Hepatic stellate cell (primary cell): Measurements from ENCODE around the gene PMPCA.
"Not testable (repeated sequence)": the region's sequence is repeated elsewhere in the genome, so short reads cannot be mapped to it uniquely, and the experiment has no call there.

Experiments
- DNase-seq: peaks from one replicate; pipeline ENCODE4 v3.0.0; 2011; ENCODE audit warnings: low spot score

PMPCA gene

DNA sequence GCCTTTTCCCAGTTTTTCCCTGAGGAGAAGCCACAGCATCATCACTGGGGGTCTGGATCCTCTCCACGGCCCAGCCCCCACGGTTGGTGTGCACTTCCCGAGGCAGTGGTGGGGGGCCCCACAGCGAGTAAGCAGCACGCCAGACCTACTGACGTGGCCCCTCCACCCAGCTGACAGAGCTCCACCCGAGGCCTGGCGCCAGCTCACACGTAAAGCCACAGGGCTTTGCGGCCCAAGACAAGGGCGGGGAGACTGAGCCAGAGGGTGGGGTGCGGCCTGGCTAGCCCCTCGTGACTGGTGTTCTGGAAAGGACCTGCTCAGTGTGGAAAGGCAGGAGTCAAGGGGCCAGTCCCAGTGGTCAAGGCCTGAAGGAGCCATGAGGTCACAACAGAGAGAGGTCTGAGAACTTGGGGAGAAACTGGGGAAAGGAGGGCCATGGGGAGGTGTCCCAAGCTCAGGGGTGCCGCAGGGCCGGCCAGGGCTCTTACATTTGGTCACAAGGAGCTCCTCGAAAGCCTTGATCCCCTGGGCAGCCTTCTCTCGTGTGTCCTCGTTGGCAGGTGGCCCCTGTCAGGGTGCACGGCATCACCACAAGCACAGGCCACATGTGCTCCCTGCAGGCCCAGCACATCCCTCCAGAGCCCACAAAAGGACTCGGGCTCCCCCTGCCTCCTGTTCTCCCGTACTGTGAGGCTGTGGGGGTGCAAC is 16.0 kb upstream of the PMPCA start:
- no peak for DNase-seq

DNA sequence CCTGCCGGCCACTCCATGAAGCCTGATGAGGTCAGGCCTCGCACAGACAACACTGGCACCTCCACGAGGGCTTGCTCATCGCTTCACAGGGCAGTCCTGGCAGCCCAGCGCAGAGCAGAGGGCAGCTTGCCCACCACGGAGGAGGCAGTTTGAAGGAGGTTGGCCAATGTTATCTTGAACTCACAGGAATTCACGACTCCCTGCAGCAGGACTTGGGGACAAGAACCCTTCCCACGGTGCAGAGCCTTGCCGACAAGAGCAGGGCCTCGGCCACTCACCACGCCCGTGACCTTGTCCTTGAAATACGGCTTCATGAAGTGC is 15.5 kb upstream of the PMPCA start:
- no peak for DNase-seq

DNA sequence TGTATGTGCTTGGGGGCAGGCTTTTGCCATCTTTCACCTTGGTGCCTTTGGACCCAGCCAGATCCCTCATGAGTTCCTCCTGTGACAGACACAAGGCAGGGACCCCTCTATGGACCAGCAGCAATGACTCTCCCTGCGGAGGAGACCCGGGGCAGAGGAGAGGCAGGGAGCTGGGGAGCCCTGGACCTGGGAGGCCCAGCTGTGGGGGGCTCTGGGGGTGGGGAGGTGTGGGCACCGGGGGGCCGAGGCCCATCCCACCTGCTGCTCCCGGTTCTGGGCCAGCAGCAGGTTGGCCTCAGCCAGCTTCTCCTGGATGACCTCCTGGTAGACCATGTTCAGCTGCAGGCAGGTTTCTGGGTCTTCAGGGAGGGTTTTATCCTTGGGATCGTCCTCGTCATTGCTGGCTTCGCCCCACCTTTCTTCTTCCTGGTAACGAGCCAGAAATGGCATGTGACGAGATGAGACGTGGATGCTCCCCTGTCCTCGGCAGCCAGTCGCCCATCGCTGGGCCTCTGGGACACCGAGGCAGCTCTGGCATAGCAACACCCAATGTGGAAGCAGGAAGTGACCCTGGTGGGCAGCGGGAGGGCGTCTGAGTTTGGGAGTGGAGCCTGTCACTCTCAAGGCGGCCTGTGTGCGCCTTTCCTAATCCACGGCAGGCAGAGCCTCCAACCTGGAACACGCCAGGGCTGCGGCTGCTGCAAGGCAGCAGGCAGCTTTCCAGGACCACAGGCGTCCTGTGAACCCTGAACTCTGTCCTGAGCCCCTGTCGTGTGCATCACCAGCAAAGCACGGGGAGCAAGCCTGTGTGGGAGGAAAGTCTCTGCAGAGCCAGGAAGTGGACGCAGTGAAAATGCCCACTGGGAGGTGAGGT is 14.9 kb upstream of the PMPCA start:
- no peak for DNase-seq

DNA sequence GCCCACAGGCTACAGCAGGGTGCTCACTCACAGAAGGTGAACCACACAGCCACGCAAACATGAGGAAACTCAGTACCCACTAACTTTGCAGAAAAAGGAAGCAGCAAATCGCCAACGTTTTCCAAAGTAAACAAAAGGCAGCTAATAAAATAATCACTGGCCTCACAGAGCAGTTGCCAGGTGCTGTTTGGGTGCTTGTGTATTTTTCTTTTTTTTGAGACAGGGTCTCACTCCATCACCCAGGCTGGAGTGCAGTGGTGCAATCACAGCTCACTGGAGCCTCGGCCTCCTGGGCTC is 14.3 kb upstream of the PMPCA start:
- DNase-seq = no peak

DNA sequence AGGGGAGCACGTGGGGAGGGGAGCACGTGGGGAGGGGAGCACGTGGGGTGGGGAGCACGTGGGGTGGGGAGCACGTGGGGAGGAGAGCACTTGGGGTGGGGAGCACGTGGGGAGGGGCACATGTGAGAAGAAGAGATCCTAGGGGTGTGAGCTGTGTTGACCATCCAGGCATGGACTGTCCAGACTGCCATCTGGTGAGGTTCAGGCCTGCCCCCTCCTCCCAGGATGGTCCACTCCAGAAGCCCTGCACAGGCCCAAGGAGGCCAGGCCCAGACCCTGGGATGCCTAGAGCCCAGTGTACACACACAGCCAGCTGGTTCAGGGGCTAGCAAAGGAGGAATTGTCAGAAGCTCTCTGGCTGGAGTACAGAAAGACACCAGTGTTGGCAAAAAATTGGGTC is 12.8 kb upstream of the PMPCA start:
- DNase-seq = no peak

DNA sequence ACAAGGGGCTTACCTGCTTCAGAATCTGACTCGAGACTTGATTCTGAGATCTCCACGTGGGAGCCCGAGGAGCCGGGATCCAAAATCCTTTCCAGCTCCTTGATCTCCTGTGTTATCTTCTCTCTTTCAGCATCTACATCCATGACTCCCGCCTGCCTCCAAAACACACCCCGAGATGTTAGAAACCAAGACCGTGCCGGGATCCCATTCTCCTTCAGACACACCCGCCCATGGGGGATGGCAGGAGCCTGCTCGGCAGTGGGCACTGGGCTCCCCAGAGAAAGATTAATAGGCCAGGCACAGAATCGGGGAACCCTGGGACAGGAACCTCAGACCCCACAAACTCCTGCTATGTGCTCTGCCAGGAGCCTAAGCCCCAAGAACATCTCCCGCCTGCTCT is 12.2 kb upstream of the PMPCA start:
- no peak for DNase-seq

DNA sequence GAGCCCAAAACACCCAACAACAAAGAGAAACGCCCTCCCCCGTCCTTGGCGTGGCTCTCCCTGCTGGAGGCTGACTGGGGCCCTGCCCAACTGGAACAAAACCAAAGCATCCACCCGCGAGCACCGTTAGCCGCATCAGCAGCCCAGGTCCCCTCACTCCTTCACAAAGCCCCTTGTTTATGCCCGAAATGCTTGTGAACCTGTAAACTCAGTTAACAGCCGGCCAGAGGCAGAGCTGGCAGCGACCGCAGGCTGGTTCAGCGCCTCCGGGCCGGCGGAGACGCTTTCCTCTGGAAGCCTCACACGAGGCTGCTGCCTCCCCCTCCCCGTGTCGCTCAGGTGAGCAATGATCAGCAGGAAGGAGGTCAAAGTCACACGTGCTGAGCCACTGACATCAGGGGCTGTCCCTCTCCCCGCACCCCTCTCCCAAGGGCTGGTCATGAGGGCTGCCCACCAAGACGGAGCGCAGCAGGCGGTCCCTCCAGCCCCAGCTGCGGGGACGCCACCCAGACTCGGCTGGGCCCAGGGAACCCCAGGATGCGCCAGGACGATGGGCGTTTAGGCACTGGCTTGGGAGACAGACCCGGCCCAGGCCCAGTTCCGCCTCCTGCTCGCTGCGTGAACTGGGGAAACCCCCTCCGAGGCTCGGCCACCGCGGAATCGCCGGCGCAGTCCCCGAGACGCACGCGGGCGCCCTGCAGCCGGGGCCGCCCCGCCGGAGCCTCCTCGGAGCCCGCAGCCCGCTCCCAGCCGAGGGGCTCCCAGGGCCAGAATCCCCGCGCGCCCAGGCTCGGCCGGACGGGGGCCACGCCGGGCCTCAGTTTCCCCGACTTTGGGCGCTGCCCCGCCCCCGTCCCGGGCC is 11.1 kb upstream of the PMPCA start:
- peak; percentile 39 for DNase-seq

DNA sequence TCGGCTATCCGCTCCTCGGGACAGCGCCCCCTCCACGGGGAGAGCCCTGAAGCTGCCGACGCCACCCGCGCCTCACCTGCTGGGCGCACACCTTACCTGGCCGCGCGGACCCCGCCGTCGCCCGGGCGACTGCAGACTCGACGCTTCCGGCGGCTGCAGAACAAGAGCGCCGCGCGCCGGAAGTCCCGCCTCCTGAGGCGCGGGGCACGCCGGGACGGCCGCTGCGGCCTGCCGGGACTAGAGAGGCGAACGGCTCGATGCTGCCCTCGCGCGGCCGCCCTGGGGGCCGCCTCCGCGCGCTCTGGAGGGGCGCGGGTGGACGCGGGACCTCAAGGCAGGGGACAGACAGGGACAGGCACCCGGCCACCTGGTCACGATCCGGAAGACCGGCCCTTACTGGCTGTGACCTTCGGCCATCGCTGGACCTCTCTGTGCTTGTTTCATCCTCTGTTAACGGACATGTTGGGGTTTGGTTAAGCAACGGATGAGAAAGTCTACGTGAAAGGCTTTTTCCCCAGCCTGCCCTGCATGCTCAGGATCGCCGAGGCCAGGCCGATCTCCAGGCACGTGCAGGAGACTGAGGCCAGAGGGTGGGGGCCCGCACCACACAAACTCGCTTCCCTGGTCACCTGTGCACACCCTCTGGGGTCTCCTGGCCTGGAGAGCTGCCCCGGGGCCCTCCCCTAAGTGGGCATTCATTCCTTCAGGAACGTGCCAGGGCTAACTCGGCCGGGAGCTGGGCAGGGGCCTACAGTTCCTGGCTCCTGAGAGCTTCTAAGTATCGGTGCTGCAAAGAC is 10.2 kb upstream of the PMPCA start, which contains the start of gene SNAPC4:
SNAPC4 (minus strand) TSS at position 133 of the 797 bp plus-strand sequence. CDS start 1,742 bp downstream, outside the sequence.
- DNase-seq = peak; percentile 94

DNA sequence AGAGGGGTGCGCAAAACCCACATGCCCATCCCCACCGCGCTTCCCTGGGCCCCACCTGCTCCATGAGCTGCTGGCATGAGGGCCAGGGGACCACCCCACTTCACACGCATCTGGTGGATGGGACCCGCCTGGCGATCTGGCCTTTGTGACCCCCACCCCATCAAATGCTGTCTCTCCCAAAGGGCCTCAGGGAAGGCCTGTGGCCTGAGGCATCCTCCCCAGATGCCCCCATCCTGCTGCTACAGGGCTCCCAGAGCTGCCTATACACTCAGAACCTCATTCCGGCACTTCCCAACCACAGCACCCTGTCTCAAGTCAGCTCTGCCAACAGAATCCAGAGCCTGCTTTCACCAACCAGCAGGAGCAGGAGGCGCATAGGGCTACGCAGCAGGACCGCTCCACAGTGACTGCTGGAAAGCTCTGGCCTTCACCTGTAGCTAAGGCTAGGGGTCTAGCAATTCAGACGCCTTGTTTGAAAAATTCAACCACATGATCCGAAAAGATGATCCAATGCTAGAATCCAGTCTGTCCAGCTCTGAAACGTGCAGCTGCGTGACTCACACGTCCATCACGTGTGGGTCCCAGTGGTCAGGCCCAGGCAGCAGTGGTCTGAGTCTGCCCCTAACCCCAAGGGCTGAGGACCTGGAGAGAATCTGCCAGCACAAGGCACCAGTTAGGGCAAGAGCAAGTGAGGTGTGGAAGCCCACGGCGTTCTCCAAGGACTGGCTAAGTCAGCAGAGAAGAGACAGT is 9.1 kb upstream of the PMPCA start:
- no peak for DNase-seq

DNA sequence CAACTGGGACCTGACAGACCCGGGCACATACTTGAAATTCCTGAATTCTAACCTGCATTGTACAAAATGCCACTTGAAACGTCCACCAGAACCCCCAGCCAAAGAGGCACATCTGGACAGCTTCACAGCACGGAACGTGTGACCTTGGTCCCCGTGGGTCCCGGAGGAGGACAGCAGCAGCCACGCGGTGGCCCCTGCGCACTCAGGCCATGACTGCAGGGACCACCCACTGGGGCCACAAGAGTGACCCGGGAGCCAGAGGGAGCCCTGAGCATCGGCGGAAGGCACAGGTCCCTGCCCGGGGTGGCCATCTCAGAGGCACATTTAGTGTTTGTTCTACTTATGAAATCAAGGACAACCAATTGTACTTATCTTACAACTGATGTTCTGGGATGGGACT is 8.4 kb upstream of the PMPCA start:
- no peak for DNase-seq

DNA sequence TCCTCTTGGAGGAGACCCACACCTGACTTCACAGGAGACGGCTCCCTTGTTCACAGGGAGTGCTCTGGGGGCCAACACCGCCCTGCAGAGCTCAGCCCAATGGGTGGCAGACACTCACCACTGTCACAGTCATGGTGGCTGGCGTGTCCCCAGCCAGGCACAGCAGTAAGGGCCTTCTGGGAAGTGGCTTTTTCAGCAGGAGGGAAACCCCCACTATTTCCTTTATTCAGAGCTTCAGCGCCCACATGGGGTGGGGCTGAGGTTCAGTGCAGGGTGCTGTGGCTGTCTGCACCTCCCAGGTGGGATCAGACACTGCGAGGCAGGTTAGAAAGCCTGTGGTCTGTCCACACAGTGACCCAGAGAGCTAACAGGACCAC is 6.9 kb upstream of the PMPCA start:
- DNase-seq = no peak

DNA sequence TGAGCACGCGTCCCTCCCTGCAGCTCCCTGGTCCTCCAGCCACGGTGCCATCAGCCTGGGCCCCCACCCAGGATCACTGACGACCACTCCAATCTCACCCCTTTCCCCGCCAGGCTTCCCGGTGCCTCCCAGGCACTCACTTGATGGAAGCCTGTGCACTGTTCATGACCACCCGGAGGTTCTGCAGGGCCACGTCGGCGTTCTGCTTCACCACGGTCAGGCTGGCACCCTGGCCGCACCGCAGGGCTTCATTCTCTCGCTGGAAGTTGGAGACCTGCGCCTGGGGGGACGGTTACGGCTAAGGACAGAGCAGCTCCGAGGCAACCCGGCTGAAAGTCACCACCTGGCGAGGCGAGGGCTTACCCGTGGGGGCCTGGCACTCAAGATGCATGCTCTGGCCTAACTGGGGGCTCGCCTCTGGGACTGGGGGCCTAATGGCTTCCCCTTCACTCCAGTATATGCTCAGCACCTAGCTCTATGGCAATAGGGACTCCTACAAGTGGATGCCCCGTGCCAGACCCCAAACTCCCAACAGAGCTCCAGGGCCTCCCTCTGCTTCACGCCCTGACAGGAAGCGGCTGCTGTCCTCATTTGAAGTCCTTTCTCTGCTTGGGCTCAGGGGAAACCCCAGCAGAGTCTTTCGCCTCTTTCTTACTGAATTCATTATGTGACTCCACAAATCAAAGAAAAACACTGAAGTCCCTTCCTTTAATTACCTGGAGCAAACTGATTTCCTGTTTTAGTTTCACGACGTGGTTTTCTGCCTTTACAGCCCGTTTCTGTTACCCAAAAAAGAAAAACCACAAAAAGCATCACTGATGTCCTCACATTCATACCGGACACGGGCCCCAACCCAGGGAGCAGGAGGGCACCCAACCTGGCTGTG is 6.3 kb upstream of the PMPCA start:
- DNase-seq = no peak

DNA sequence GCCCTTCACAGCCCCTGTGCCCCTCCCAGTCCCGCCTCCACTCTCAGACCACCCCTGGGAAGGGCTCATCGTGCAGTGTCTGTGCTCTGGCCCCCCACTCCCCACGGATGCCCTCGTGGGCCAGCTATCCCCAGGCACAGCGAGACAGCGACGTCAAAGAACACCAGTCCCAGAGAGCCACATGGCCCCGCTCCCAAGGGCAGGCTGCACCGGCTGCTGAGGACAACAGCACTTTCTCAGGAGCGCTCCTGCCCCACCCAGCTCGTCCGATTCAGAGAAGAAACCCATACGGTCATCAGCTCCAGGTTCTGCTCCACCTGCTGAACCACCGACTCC is 5.7 kb upstream of the PMPCA start:
- DNase-seq = no peak

DNA sequence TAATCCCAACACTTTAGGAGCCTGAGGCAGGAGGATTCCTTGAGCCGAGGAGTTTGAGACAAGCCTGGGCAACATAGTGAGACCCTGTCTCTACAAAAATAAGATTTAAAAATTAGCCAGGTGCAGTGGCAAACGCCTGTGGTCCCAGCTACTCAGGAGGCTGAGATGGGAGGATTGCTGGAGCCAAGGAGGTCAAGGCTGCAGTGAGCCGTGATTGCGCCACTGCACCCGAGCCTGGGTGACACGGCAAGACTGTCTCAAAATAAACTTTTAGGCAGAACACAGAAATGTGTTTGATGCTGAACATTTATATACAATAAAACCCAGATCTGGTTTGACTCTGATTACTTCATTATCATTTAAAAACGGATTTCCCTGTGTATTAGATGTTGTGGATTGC is 5.0 kb upstream of the PMPCA start:
- DNase-seq = no peak

DNA sequence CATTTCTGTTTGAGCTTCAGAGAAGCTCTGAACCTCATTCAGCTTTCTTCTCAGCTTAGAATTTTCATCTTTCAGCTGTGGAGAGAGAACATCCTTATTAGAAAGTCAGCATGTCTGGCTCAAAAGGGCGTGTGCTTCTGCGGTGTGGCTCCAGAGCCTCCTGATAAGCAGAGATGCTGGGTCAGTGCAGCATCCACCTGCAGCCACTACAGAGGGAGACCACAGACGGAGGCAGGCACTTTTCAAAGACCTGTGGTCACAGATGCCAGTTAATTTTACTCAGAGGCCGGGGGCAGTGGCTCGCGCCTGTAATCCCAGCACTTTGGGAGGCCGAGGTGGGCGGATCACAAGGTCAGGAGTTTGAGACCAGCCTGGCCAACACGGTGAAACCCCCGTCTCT is 4.6 kb upstream of the PMPCA start:
- DNase-seq = not testable (repeated sequence)

DNA sequence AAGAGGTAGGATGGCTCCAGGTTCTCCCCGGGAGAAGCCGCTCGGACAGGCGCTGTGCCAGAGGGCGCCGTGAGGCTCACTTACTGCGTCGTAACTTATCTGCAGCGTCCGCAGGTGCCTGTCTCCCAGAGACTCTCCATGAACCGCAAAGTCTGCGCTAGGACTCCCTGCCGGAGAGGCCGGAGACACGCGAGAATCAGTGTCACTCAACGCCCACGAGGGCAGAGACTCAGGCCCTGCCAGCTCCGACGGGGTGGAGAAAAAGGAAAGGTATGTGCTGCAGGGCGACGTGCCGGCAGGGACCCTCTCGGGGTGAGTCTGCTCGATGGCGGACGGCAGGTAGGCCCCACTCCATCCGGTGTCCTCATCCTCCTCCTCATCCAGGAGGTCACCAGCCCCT is 3.4 kb upstream of the PMPCA start:
- not testable (repeated sequence) for DNase-seq

DNA sequence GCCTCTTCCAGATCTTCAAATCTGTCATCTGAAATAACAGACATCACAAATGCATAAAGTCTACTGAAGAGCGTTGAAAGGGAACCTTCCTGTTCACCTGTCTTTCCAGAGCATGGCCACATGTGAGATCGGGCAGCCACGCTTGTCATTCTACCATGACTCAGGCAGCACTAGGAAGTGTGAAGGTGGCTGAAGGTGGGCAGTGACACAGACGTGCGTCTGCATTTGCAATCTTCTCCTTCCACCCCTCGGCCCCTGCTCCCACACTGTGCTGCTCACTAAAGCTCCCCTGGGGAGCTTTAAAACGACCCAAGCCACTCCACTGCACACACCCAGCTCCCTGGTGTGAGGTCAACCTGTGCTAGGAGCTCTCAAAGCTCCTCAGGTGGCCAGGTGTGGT is 2.5 kb upstream of the PMPCA start:
- no peak for DNase-seq

DNA sequence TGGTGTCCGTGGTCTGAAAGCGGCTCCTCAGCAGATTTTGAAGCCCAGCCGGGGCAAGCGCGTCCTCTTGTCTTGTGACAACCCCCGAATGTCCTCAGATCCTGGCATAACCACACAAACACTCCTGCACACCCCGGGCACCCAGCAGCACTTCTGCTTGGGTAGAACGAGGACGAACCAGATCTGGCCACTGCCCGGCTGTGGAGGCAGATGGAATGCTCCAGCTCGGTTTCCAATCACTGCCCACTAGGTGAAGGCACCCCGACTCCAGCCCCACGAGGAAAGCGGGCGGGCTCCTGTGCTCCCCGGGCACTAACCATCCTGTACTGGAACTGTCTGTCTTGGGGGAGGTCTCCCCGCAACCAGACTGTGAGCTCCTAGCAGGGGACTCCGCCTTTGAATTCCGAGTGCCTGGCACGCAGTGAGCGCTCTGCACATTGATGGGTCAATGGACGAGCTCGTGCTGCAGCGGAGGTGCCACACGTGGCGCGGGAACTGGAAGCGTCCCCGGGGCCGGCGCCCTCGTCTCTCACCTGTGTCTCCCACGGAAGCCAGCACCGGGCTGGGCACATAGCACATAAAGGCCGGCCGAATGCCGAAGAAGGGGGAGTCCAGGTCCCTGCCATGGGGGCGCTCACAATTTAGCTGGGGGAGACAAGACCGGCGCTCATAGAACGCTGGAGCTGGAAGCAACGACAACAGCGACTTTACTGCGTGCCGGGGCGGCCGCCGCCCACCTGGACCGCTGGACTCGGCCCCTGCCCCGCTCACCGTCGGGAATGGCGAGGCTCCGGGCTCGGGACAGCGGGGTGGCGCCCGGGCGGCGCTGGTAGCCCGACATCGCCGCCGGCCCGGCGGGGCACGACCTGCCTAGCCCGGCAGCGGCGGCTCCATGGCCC is 652 bp upstream of the PMPCA start:
- peak; percentile 84 for DNase-seq

DNA sequence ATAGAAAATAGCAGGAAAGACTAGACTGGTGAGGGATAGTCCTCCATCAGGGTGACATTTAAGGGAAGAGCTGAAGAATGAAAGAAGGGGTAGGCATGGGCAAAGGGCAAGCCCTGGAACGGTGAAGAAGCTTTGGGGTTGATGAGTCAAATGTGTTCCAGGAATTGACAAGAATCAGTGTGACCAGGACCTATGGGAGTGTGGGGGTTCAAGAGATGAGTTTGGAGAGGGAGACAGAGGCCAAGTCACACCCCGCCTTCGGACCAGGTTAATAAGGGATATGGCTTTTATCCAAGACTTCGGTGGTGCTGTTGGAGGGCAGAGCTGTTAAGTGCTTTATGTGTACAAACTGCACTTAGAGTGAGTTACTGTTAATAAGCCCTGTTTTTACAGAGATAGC is 920 bp downstream of the PMPCA start:
- no peak for DNase-seq
